DOHH2 (cell line): ENCODE measurements around the gene NUMB.

ENCODE experiments used
- CTCF ChIP-seq: fragments of 200-600 bp; sonication (generic); IDR thresholded peaks from one replicate; pipeline ENCODE4 v1.5.1; 2014; ENCODE audit warnings: antibody characterized with exemption, mild to moderate bottlenecking, low read depth, low read length; ENCODE audit not compliant: poor library complexity, severe bottlenecking
- EZH2phosphoT487 ChIP-seq: fragments of 200-600 bp; sonication (generic); IDR thresholded peaks from 2 replicates; pipeline ENCODE4 v1.6.1; 2017; ENCODE audit warnings: borderline replicate concordance, mild to moderate bottlenecking, antibody characterized with exemption, low read length, moderate library complexity, mixed read lengths

- TF ChIP-seq CTCF = no peak
- TF ChIP-seq EZH2phosphoT487 = no peak
Observed at GRCh38 chr14:73325063-73325462, 133.3 kb downstream of the NUMB start.
